ENCODE results near the gene SERPINB1. TPM values are rescaled to one million over a fixed set of nuclear protein-coding genes. Genes with fewer than 3 reads are reported as not detected.
A peak's percentile ranks its signal among the peaks of the same experiment; 100 is the strongest.

SERPINB1 gene
- total and polyA plus RNA-seq, 9 of the 15 experiments (the other 6 are each of a cell fraction or from before 2014, with no cell fraction given) = 33.9 to 108 (median 63.8) TPM

DNA sequence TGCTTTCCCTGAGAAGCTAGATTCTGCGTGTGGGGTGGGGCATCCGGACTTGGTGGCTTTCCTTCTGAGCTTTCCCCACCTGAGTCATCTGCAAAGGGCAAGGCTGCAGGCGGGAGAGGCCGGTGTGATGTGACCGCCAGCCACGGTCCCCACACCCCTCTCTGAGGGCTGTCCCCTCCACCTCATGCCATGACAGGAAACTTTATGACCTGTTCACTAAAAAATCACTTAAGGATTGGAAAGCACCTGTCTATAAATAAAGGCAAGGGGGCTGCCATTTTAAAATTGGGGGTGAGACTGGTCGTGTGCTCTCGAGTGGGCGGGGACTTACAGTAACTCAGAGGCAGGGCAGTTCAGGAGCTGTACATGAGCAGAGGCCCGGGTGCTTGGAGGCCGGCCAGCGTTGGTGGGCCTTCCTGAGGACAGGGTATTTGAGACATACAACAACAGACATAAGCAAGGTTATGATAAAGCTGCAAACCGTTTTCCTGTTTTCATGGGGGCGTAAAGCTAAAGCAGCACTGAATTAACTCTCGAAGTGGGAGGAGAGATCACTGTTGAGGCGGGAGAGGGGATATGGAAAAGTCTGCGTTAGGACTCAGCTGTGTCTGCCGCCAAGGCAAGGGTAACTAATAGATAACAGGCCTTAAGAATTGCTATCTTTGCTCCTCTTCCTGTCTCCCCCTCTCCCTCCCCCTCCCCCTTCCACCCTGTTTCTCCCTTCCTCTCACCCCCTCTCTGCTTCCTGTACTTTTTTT, 16.1 kb upstream of the SERPINB1 start:
- Histone ChIP-seq H3K36me3 (ENCODE audit: control insufficient read depth, insufficient read depth, low read length) (no peaks in the 10 kb centered on the region), H3K9me1 (ENCODE audit: control insufficient read depth, insufficient read depth, low read length) (no peaks in the 10 kb centered on the region), H2AFZ (ENCODE audit: low read depth, low read length) (peak overlapping the region; percentile 93), H4K20me1 (replicated peaks; ENCODE audit: control insufficient read depth, insufficient read depth, low read length) (no peaks in the 10 kb centered on the region), H3K9ac (ENCODE audit: insufficient read depth in 1 of 2, low read depth in 2 of 2, low read length in 2 of 2) (peak overlapping the region; percentile 84), H3K4me3 (peak overlapping the region; percentile 22), H3K27me3 (ENCODE audit: control insufficient read depth in 2 of 2, insufficient read depth in 2 of 2, low read length in 2 of 2) (no peaks in the 10 kb centered on the region), H3K9me3 (replicated peaks; ENCODE audit: control insufficient read depth, insufficient read depth, low read depth, low read length) (no peaks in the 10 kb centered on the region), H3K4me2 (ENCODE audit: insufficient read depth, low read length) (peak overlapping the region; percentile 84), H3K79me2 (ENCODE audit: control insufficient read depth, insufficient read depth, low read length) (no peaks in the 10 kb centered on the region), H3K27ac (ENCODE audit: extremely low read depth, low read depth, low read length) (peak overlapping the region; percentile 98), H3K4me1 (replicated peaks in 1 of 2; ENCODE audit: control insufficient read depth in 2 of 2, insufficient read depth in 2 of 2, low read length in 2 of 2) (peaks cover 48 to 67% of the 10 kb centered on the region in 2 experiments)
- WGBS (ENCODE audit: insufficient coverage, low coverage, missing lambda C conversion rate) = 1% methylated on average over 18 of the region's 18 CpGs
- peak; percentile 86 for ATAC-seq
- in situ Hi-C loops (cut with MboI) = loop anchor here (5.0 kb wide), 3 partner anchors 40 to 130 kb away; no protein-coding TSS in a partner anchor
- POLR2A ChIA-PET = interaction anchor here (0.6 to 3.3 kb wide), 23 partner anchors 9 to 206 kb away, joined by 3 to 23 read pairs (median 4); partner anchors contain the start of genes SERPINB1, SERPINB9 and WRNIP1
- BruUV-seq (replicated peaks) = TSS peak; percentile 87
- peak; percentile 79 to 96 (median 86) for DNase-seq (ENCODE audit: extremely low read depth in 1 of 4, low spot score in 3 of 4)
- intact Hi-C loops (cut with micrococcal nuclease) = loop anchor here (1.0 kb wide), 1 partner anchor 45 kb away; no protein-coding TSS in a partner anchor
- CTCF ChIA-PET (ENCODE audit: low intra/inter-chr PET ratio) = no interaction called here
- FAIRE-seq = peak; percentile 91
- no peak for TF ChIP-seq HNRNPUL1 (IDR thresholded peaks at IDR 0.05; ENCODE audit: low read length)
- TF ChIP-seq XRCC5 (IDR thresholded peaks at IDR 0.05; ENCODE audit: low read depth, low read length) = peak; percentile 78; the same call in 1 of the 2 replicates
- no peak for TF ChIP-seq CEBPG (CRISPR knock-in tag; IDR thresholded peaks at IDR 0.05)
- TF ChIP-seq CEBPG (tag; conservative IDR thresholded peaks at IDR 0.05 in 1 of 2, IDR thresholded peaks at IDR 0.05 in 1 of 2) = no peak
- peak; percentile 91 for TF ChIP-seq CBFA2T3 (IDR thresholded peaks at IDR 0.05)
- TF ChIP-seq ZNF695 (CRISPR knock-in tag; IDR thresholded peaks at IDR 0.05) = no peak
- no peak; the same call in 1 of the 2 replicates for TF ChIP-seq MTA1 (IDR thresholded peaks at IDR 0.05; ENCODE audit: borderline replicate concordance)
- TF ChIP-seq DDX20 (tag; IDR thresholded peaks at IDR 0.05; ENCODE audit: low read depth) = no peak
- TF ChIP-seq PHF8 (IDR thresholded peaks at IDR 0.05; ENCODE audit: borderline replicate concordance, low read length) = peak; percentile 67
- TF ChIP-seq ZBTB8A (IDR thresholded peaks at IDR 0.05; ENCODE audit: partially characterized antibody) = no peak
- TF ChIP-seq, protein P1, sequence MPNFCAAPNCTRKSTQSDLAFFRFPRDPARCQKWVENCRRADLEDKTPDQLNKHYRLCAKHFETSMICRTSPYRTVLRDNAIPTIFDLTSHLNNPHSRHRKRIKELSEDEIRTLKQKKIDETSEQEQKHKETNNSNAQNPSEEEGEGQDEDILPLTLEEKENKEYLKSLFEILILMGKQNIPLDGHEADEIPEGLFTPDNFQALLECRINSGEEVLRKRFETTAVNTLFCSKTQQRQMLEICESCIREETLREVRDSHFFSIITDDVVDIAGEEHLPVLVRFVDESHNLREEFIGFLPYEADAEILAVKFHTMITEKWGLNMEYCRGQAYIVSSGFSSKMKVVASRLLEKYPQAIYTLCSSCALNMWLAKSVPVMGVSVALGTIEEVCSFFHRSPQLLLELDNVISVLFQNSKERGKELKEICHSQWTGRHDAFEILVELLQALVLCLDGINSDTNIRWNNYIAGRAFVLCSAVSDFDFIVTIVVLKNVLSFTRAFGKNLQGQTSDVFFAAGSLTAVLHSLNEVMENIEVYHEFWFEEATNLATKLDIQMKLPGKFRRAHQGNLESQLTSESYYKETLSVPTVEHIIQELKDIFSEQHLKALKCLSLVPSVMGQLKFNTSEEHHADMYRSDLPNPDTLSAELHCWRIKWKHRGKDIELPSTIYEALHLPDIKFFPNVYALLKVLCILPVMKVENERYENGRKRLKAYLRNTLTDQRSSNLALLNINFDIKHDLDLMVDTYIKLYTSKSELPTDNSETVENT (CRISPR knock-in tag; IDR thresholded peaks at IDR 0.05) = no peak; the same call in 1 of the 2 replicates
- no peak for TF ChIP-seq HLTF (IDR thresholded peaks at IDR 0.05)
- peak; percentile 92 for TF ChIP-seq SMAD4 (CRISPR knock-in tag; conservative IDR thresholded peaks at IDR 0.05)
- peak; percentile 80 for TF ChIP-seq MECOM (CRISPR knock-in tag; IDR thresholded peaks at IDR 0.05)
- no peak; the same call in 1 of the 2 replicates for TF ChIP-seq THRAP3 (IDR thresholded peaks at IDR 0.05; ENCODE audit: borderline replicate concordance)
- TF ChIP-seq, protein P2, sequence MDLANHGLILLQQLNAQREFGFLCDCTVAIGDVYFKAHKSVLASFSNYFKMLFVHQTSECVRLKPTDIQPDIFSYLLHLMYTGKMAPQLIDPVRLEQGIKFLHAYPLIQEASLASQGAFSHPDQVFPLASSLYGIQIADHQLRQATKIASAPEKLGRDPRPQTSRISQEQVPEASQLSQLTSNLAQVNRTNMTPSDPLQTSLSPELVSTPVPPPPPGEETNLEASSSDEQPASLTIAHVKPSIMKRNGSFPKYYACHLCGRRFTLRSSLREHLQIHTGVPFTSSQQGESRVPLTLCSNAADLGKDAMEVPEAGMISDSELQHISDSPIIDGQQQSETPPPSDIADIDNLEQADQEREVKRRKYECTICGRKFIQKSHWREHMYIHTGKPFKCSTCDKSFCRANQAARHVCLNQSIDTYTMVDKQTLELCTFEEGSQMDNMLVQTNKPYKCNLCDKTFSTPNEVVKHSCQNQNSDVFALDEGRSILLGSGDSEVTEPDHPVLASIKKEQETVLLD (IDR thresholded peaks at IDR 0.05) = peak; percentile 27; the same call in 1 of the 2 replicates
- no peak; the same call in 1 of the 2 replicates for TF ChIP-seq PYGO2 (tag; IDR thresholded peaks at IDR 0.05)
- no peak for TF ChIP-seq ZNF143 (CRISPR knock-in tag; IDR thresholded peaks at IDR 0.05)
- peak; percentile 12 for TF ChIP-seq MEIS2 (IDR thresholded peaks at IDR 0.05; ENCODE audit: partially characterized antibody)
- no peak for TF ChIP-seq KAT8 (IDR thresholded peaks at IDR 0.05; ENCODE audit: low read depth)
